BE2C (cell line): Measurements from ENCODE around the gene MEGF9.

ENCODE experiments used
- DNase-seq: peaks from one replicate; pipeline ENCODE4 v3.0.0-alpha.2; 2020
- H3K27me3 ChIP-seq: fragments of 250-450 bp; sonication (Bioruptor Pico); 2 replicates; pipeline ENCODE4 v1.5.1; 2020; ENCODE audit warnings: mild to moderate bottlenecking
- H3K36me3 ChIP-seq: fragments of 250-450 bp; sonication (Bioruptor Pico); 2 replicates; pipeline ENCODE4 v1.5.1; 2020; ENCODE audit warnings: mild to moderate bottlenecking
- H3K4me1 ChIP-seq: fragments of 250-450 bp; sonication (Bioruptor Pico); 2 replicates; pipeline ENCODE4 v1.5.1; 2020
- H3K4me3 ChIP-seq: 2 replicates; pipeline ENCODE4 v1.5.1; 2011; ENCODE audit warnings: low read depth, low read length
- H3K9me3 ChIP-seq: fragments of 250-450 bp; sonication (Bioruptor Pico); 2 replicates; pipeline ENCODE4 v1.5.1; 2020
- TF ChIP-seq, protein P1 (sequence below): IDR thresholded peaks from 2 replicates; pipeline ENCODE4 v1.5.1; 2012; ENCODE audit warnings: mild to moderate bottlenecking, low read depth, low read length

Gene MEGF9

DNA sequence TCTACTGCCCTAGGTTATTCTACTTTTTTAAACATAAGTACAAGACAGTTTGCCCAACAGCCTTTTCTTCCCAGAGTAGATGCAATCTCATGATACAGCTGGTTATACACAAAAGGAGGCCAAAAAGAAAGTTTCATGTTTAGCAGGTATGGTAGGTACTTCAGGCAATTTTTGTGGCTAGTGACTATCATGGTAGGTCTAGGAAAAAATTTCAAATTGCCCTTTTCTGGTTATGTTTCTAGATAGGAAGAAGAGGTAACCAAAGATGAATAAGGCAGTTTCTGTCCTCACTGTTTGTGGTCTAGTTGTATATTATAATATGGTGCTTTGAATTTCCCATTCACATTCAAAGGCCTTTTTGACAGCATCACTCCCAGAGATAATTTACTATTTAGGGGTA is 19.7 kb downstream of the MEGF9 start:
- Histone ChIP-seq H3K4me1 (peaks cover 12% of the 10 kb centered on the region), H3K9me3 (no peaks in the 10 kb centered on the region), H3K4me3 (no peak overlapping the region), H3K27me3 (no peaks in the 10 kb centered on the region), H3K36me3 (no peaks in the 10 kb centered on the region)
- no peak for DNase-seq
- TF ChIP-seq, protein P1, sequence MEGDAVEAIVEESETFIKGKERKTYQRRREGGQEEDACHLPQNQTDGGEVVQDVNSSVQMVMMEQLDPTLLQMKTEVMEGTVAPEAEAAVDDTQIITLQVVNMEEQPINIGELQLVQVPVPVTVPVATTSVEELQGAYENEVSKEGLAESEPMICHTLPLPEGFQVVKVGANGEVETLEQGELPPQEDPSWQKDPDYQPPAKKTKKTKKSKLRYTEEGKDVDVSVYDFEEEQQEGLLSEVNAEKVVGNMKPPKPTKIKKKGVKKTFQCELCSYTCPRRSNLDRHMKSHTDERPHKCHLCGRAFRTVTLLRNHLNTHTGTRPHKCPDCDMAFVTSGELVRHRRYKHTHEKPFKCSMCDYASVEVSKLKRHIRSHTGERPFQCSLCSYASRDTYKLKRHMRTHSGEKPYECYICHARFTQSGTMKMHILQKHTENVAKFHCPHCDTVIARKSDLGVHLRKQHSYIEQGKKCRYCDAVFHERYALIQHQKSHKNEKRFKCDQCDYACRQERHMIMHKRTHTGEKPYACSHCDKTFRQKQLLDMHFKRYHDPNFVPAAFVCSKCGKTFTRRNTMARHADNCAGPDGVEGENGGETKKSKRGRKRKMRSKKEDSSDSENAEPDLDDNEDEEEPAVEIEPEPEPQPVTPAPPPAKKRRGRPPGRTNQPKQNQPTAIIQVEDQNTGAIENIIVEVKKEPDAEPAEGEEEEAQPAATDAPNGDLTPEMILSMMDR: no peak

- no peak for DNase-seq
- TF ChIP-seq, protein P1: no peak
- Histone ChIP-seq H3K4me1 (peaks cover 11% of the 10 kb centered on the region), H3K4me3 (no peak overlapping the region), H3K36me3 (no peaks in the 10 kb centered on the region), H3K9me3 (no peaks in the 10 kb centered on the region), H3K27me3 (no peaks in the 10 kb centered on the region)
Measured at GRCh38 chr9:120693700-120694008, 20.6 kb downstream of the MEGF9 start.

DNA sequence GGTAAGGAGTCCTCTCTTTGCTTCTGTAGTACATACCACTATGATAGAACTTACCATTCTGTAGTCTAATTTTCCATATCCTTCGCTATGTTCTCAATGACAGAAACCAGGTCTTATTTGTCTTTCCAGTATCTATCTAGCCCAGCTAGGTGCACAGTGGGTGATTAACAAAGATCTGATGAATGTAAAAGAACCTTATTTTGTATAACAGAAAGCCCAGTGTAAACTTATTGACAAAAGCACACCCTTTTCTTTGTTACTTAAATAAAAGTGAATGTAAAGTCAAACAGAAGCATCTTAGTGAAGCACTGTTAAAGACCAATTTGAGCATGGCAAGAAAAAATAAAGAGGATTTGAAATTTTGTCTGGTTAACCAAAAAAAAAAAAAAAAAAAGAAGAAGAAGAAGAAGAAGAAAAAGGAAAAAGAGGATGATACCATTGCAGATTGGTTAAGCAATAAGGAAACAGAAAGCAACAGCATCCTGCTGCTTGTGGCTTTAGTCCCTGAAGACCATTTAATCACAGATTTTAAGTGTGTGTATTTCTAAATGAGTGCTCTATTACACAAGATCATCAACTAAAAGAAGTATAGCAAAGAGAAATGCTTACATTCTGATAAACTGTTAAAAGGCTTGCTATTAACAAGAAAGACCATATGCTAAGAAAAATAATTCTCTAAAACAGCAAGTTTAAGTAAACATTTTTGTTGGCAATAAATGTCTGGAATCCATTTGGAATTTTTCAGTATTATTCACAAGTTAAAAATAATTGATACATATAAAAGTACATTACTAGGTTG is 21.2 kb downstream of the MEGF9 start:
- no peak for DNase-seq
- no peak overlapping the region for H3K4me3 ChIP-seq
- H3K27me3 ChIP-seq: no peaks in the 10 kb centered on the region
- TF ChIP-seq, protein P1: no peak
- no peaks in the 10 kb centered on the region for H3K9me3 ChIP-seq
- H3K36me3 ChIP-seq: no peaks in the 10 kb centered on the region
- H3K4me1 ChIP-seq: peaks cover 11% of the 10 kb centered on the region

GRCh38 chr9:120690372-120690771 is 23.9 kb downstream of the MEGF9 start:
- DNase-seq: no peak

GRCh38 chr9:120689860-120690259 is 24.4 kb downstream of the MEGF9 start:
- Histone ChIP-seq H3K27me3 (no peaks in the 10 kb centered on the region), H3K4me1 (peaks cover 10% of the 10 kb centered on the region), H3K36me3 (no peaks in the 10 kb centered on the region), H3K9me3 (no peaks in the 10 kb centered on the region), H3K4me3 (no peak overlapping the region)
- no peak for DNase-seq
- TF ChIP-seq, protein P1: no peak

More at GRCh38 chr9:120690372-120690771, 23.9 kb downstream of the MEGF9 start:
- no peaks in the 10 kb centered on the region for H3K36me3 ChIP-seq
- H3K27me3 ChIP-seq: no peaks in the 10 kb centered on the region
- TF ChIP-seq, protein P1: no peak
- H3K4me1 ChIP-seq: peaks cover 10% of the 10 kb centered on the region
- no peaks in the 10 kb centered on the region for H3K9me3 ChIP-seq
- no peak overlapping the region for H3K4me3 ChIP-seq

DNA sequence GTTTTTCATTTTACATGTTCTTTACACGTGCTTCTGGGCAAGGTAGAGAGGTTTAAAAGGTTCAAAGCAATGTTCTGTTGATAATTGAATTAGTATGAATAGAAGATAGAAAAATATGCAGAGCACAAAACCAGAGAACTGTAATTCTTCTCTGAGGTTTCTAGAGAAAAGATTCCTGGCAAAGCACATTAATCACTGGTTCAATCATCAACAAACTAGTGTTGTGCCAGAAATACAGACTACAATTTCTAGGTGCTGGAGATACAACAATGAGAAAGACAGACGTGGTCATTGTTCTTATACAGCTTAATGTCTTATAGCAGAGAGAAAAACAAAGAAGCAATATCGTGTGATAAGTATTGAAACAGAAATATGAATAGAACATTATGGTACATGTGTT is 25.5 kb downstream of the MEGF9 start:
- no peaks in the 10 kb centered on the region for H3K36me3 ChIP-seq
- no peaks in the 10 kb centered on the region for H3K27me3 ChIP-seq
- DNase-seq: no peak
- H3K4me1 ChIP-seq: peaks cover 10% of the 10 kb centered on the region
- no peak overlapping the region for H3K4me3 ChIP-seq
- no peaks in the 10 kb centered on the region for H3K9me3 ChIP-seq
- TF ChIP-seq, protein P1: no peak
